Measurements from ENCODE around the gene FAM200C. TPM values are rescaled to one million over a fixed set of nuclear protein-coding genes. Genes with fewer than 3 reads are reported as not detected.

Gene FAM200C
- total RNA-seq, 2 experiments from 2014 or later = 0.16 TPM; not detected in 1

GRCh38 chr5:160432787-160433186 lies 32.9 kb upstream of the FAM200C start:
- Mint-ChIP-seq H3K4me1 (ENCODE audit: low read depth) (no peaks in the 10 kb centered on the region), H3K36me3 (ENCODE audit: low read depth) (peaks cover 8% of the 10 kb centered on the region), H3K9me3 (no peaks in the 10 kb centered on the region), H3K27ac (no peak overlapping the region), H3K4me3 (no peak overlapping the region), H3K27me3 (peaks cover 3% of the 10 kb centered on the region)
- POLR2A ChIA-PET = no interaction called here
- Histone ChIP-seq H3K4me1 (ENCODE audit: insufficient read depth, low read length) (peaks cover 3% of the 10 kb centered on the region), H3K27me3 (ENCODE audit: control insufficient read depth in 1 of 2, insufficient read depth in 2 of 2, low read length in 2 of 2) (no peaks in the 10 kb centered on the region), H3K9me3 (ENCODE audit: control insufficient read depth in 1 of 2, insufficient read depth in 1 of 2, low read length in 2 of 2) (no peaks in the 10 kb centered on the region), H3K27ac (ENCODE audit: low read depth in 1 of 2, low read length in 2 of 2) (no peak overlapping the region), H3K4me3 (ENCODE audit: low read length) (no peak overlapping the region), H3K36me3 (ENCODE audit: insufficient read depth, low read length) (no peaks in the 10 kb centered on the region)
- ATAC-seq (ENCODE audit: poor library complexity) (no peak), DNase-seq (no peak)
- no peak for TF ChIP-seq CTCF (IDR thresholded peaks at IDR 0.05)
- intact Hi-C loops (cut with DNase I, micrococcal nuclease) = no loop called here
- CTCF ChIA-PET = no interaction called here

DNA sequence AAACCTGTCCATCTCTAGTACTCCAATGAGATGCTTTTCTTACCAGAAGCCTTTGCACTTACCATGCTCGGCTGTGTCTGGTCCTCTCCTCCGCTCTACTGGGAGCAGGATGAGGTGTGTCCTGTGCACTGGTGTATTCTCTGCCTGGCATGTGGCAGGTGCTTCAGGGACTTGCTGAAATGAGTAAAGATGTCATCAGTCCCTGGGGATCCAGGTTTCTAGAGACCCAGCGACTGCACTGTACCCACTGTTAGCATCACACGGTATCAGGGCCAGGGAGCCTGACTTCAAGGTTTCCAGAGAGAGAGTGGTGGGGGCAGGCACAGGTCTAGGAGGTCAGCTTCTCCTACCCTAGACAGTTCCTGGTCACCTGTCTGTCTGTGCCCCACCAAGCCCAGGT lies 32.3 kb upstream of the FAM200C start:
- Histone ChIP-seq H3K4me3 (ENCODE audit: low read length) (no peak overlapping the region), H3K9me3 (ENCODE audit: control insufficient read depth in 1 of 2, insufficient read depth in 1 of 2, low read length in 2 of 2) (no peaks in the 10 kb centered on the region), H3K27ac (ENCODE audit: low read depth in 1 of 2, low read length in 2 of 2) (no peak overlapping the region), H3K4me1 (ENCODE audit: insufficient read depth, low read length) (peaks cover 3% of the 10 kb centered on the region), H3K27me3 (ENCODE audit: control insufficient read depth in 1 of 2, insufficient read depth in 2 of 2, low read length in 2 of 2) (no peaks in the 10 kb centered on the region), H3K36me3 (ENCODE audit: insufficient read depth, low read length) (no peaks in the 10 kb centered on the region)
- intact Hi-C loops (cut with DNase I, micrococcal nuclease) = no loop called here
- Mint-ChIP-seq H3K36me3 (ENCODE audit: low read depth) (peaks cover 8% of the 10 kb centered on the region), H3K9me3 (no peaks in the 10 kb centered on the region), H3K4me3 (no peak overlapping the region), H3K27ac (no peak overlapping the region), H3K27me3 (peaks cover 3% of the 10 kb centered on the region), H3K4me1 (ENCODE audit: low read depth) (no peaks in the 10 kb centered on the region)
- POLR2A ChIA-PET = no interaction called here
- no peak for ATAC-seq (ENCODE audit: poor library complexity)
- DNase-seq = no peak
- no peak for TF ChIP-seq CTCF (IDR thresholded peaks at IDR 0.05)
- CTCF ChIA-PET = no interaction called here

- H3K27me3 ChIP-seq (ENCODE audit: control insufficient read depth in 1 of 2, insufficient read depth in 2 of 2, low read length in 2 of 2) = no peaks in the 10 kb centered on the region
- no peaks in the 10 kb centered on the region for H3K27me3 Mint-ChIP-seq
- TF ChIP-seq CTCF (IDR thresholded peaks at IDR 0.05) = no peak
- ChIA-PET POLR2A (no interaction called here), CTCF (interaction anchor here (5.1 kb wide), 1 partner anchor 11 kb away, joined by 32 read pairs; no protein-coding TSS in a partner anchor)
- DNase-seq = no peak
- peaks cover 8% of the 10 kb centered on the region for H3K4me1 ChIP-seq (ENCODE audit: insufficient read depth, low read length)
- H3K36me3 ChIP-seq (ENCODE audit: insufficient read depth, low read length) = no peaks in the 10 kb centered on the region
- no peaks in the 10 kb centered on the region for H3K9me3 ChIP-seq (ENCODE audit: control insufficient read depth in 1 of 2, insufficient read depth in 1 of 2, low read length in 2 of 2)
- ATAC-seq (ENCODE audit: poor library complexity) = no peak
- no peak overlapping the region for H3K4me3 ChIP-seq (ENCODE audit: low read length)
- H3K27ac ChIP-seq (ENCODE audit: low read depth in 1 of 2, low read length in 2 of 2) = no peak overlapping the region
- H3K27ac Mint-ChIP-seq = no peak overlapping the region
- H3K4me3 Mint-ChIP-seq = no peak overlapping the region
- intact Hi-C loops (cut with DNase I, micrococcal nuclease) = no loop called here
- H3K9me3 Mint-ChIP-seq = no peaks in the 10 kb centered on the region
- H3K36me3 Mint-ChIP-seq (ENCODE audit: low read depth) = peaks cover 8% of the 10 kb centered on the region
- H3K4me1 Mint-ChIP-seq (ENCODE audit: low read depth) = peaks cover 32% of the 10 kb centered on the region
Measured at GRCh38 chr5:160427607-160428006, 27.8 kb upstream of the FAM200C start.
